ENCODE measurements around the gene MAD1L1.

MAD1L1 gene

GRCh38 chr7:2232766-2233520, at the start of gene MAD1L1 (continued):
- no peak for TF ChIP-seq CTCF (tag by site-specific recombination; IDR thresholded peaks at IDR 0.05)
- TF ChIP-seq GLI2 (tag by site-specific recombination; IDR thresholded peaks at IDR 0.05; ENCODE audit: borderline replicate concordance, low read depth) = no peak
- no peak for TF ChIP-seq YY1 (tag by site-specific recombination; IDR thresholded peaks at IDR 0.05)
- peak; percentile 83 for TF ChIP-seq ZNF600 (tag by site-specific recombination; IDR thresholded peaks at IDR 0.05)
- no peak for TF ChIP-seq ZNF114 (tag by site-specific recombination; IDR thresholded peaks at IDR 0.05)
- TF ChIP-seq ZNF26 (tag by site-specific recombination; IDR thresholded peaks at IDR 0.05) = no peak
- TF ChIP-seq ZNF214 (tag by site-specific recombination; IDR thresholded peaks at IDR 0.05; ENCODE audit: borderline replicate concordance) = no peak
- TF ChIP-seq ZNF394 (tag by site-specific recombination; IDR thresholded peaks at IDR 0.05; ENCODE audit: borderline replicate concordance) = peak; percentile 55; the same call in 1 of the 2 replicates
- TF ChIP-seq ZFP41 (tag by site-specific recombination; IDR thresholded peaks at IDR 0.05; ENCODE audit: borderline replicate concordance) = no peak
- no peak for TF ChIP-seq ZNF707 (tag by site-specific recombination; IDR thresholded peaks at IDR 0.05)
- no peak for TF ChIP-seq ZNF677 (tag by site-specific recombination; IDR thresholded peaks at IDR 0.05)
- peak; percentile 43; the same call in 1 of the 2 replicates for TF ChIP-seq ZBTB20 (tag by site-specific recombination; IDR thresholded peaks at IDR 0.05)
- TF ChIP-seq ZNF670 (tag by site-specific recombination; IDR thresholded peaks at IDR 0.05; ENCODE audit: low read depth) = no peak
- no peak for TF ChIP-seq ZNF791 (tag by site-specific recombination; IDR thresholded peaks at IDR 0.05)
- TF ChIP-seq ZNF660 (tag by site-specific recombination; IDR thresholded peaks at IDR 0.05) = peak; percentile 91
- TF ChIP-seq KLF1 (tag by site-specific recombination; IDR thresholded peaks at IDR 0.05) = no peak
- no peak for TF ChIP-seq TSHZ1 (tag by site-specific recombination; IDR thresholded peaks at IDR 0.05; ENCODE audit: borderline replicate concordance)
- TF ChIP-seq ZNF239 (tag by site-specific recombination; IDR thresholded peaks at IDR 0.05) = no peak
- no peak for TF ChIP-seq ZSCAN4 (tag by site-specific recombination; IDR thresholded peaks at IDR 0.05)
- no peak for TF ChIP-seq TCF7L2 (IDR thresholded peaks at IDR 0.05; ENCODE audit: borderline replicate concordance, low read depth, low read length)
- TF ChIP-seq ZNF18 (tag by site-specific recombination; IDR thresholded peaks at IDR 0.05) = no peak
- peak; percentile 52; the same call in 1 of the 2 replicates for TF ChIP-seq ZNF639 (tag by site-specific recombination; IDR thresholded peaks at IDR 0.05)
- TF ChIP-seq ZNF561 (tag by site-specific recombination; IDR thresholded peaks at IDR 0.05; ENCODE audit: borderline replicate concordance) = no peak
- TF ChIP-seq GFI1B (tag by site-specific recombination; IDR thresholded peaks at IDR 0.05) = no peak
- peak; percentile 80 for TF ChIP-seq ZBTB17 (tag by site-specific recombination; IDR thresholded peaks at IDR 0.05)
- no peak for TF ChIP-seq MYNN (tag by site-specific recombination; IDR thresholded peaks at IDR 0.05; ENCODE audit: borderline replicate concordance)

Data from HEK293 (cell line).